Naive thymus-derived CD4-positive, alpha-beta T cell (primary cell): Measurements from ENCODE around the gene GABPB1. TPM values are rescaled to one million over a fixed set of nuclear protein-coding genes. Genes with fewer than 3 reads are reported as not detected.

Experiments used
- ATAC-seq: fragments of 150-1000 bp; cut with Tn5 transposase; 2 replicates; pipeline ENCODE4 v1.10.0; 2021; ENCODE audit warnings: mild to moderate bottlenecking, moderate library complexity
- CTCF ChIA-PET: fragments of 350-600 bp; sonication (Branson Sonifier 250); formaldehyde crosslinking; loops from one replicate; lab custom pipeline; 2021; ENCODE audit warnings: antibody characterized with exemption; lab: Charles Lee
- POLR2A ChIA-PET: fragments of 350-600 bp; sonication (Branson Sonifier 250); formaldehyde crosslinking; loops from one replicate; lab custom pipeline; 2021; ENCODE audit warnings: antibody characterized with exemption, inconsistent platforms; lab: Charles Lee
- DNase-seq, 9 donors: peaks; one replicate each; pipeline versions ENCODE4 v3.0.0 to v3.0.0-alpha.2; 2020 to 2022; ENCODE audit warnings: mixed read lengths in 1 of 9
- H3K27ac ChIP-seq: one replicate; pipeline ENCODE4 v1.7.0; 2013; ENCODE audit warnings: mild to moderate bottlenecking, low read depth, low read length, moderate library complexity
- H3K27me3 ChIP-seq, 2 donors: one replicate each; pipeline ENCODE4 v1.7.0; 2013; ENCODE audit warnings: low read length in 2 of 2, mild to moderate bottlenecking in 2 of 2, moderate library complexity in 2 of 2; ENCODE audit not compliant: control insufficient read depth in 2 of 2, insufficient read depth in 2 of 2
- H3K36me3 ChIP-seq, 3 experiments: 1 replicate in 2 of 3; 2 replicates in 1 of 3; pipeline ENCODE4 v1.7.0; 2013; ENCODE audit warnings: low read length in 3 of 3, mild to moderate bottlenecking in 3 of 3, moderate library complexity in 1 of 3; ENCODE audit not compliant: insufficient read depth in 3 of 3, control insufficient read depth in 2 of 3
- H3K4me1 ChIP-seq, 2 donors: one replicate each; pipeline ENCODE4 v1.7.0; 2013; ENCODE audit warnings: low read length in 2 of 2, mild to moderate bottlenecking in 2 of 2, moderate library complexity in 1 of 2; ENCODE audit not compliant: control insufficient read depth in 2 of 2, insufficient read depth in 2 of 2
- H3K4me3 ChIP-seq: 2 replicates; pipeline ENCODE4 v1.7.0; 2013; ENCODE audit warnings: mild to moderate bottlenecking, low read length
- H3K9me3 ChIP-seq, 3 experiments: 1 replicate in 2 of 3; 2 replicates in 1 of 3; pipeline ENCODE4 v1.7.0; 2013; ENCODE audit warnings: low read length in 3 of 3; ENCODE audit not compliant: control insufficient read depth in 2 of 3
- H3K27ac Mint-ChIP-seq, 9 donors: one replicate each; pipeline ENCODE4 v1.8.0; 2020 to 2022; ENCODE audit warnings: mixed read lengths in 9 of 9, mild to moderate bottlenecking in 8 of 9, moderate library complexity in 5 of 9, inconsistent platforms in 2 of 9
- H3K27me3 Mint-ChIP-seq, 5 donors: one replicate each; pipeline ENCODE4 v1.8.0; 2021 to 2022; ENCODE audit warnings: mixed read lengths in 5 of 5, mild to moderate bottlenecking in 1 of 5
- H3K36me3 Mint-ChIP-seq, 5 donors: one replicate each; pipeline ENCODE4 v1.8.0; 2020 to 2022; ENCODE audit warnings: mixed read lengths in 5 of 5, mild to moderate bottlenecking in 3 of 5, inconsistent platforms in 1 of 5
- H3K4me1 Mint-ChIP-seq, 7 donors: one replicate each; pipeline ENCODE4 v1.8.0; 2020 to 2022; ENCODE audit warnings: mixed read lengths in 7 of 7, mild to moderate bottlenecking in 3 of 7, inconsistent platforms in 1 of 7
- H3K4me3 Mint-ChIP-seq, 10 donors: one replicate each; pipeline ENCODE4 v1.8.0; 2020 to 2022; ENCODE audit warnings: mild to moderate bottlenecking in 10 of 10, mixed read lengths in 10 of 10, moderate library complexity in 6 of 10, inconsistent platforms in 2 of 10
- H3K9me3 Mint-ChIP-seq, 11 donors: one replicate each; pipeline ENCODE4 v1.8.0; 2020 to 2022; ENCODE audit warnings: mixed read lengths in 11 of 11, mild to moderate bottlenecking in 4 of 11, inconsistent platforms in 1 of 11, moderate library complexity in 1 of 11
- intact Hi-C, 2 donors: fragments of 100-400 bp; cut with micrococcal nuclease; formaldehyde crosslinking; loops; one replicate each; pipeline ENCODE4 v1.15.1; 2023
- polyA plus RNA-seq, 2 donors: library from polyadenylated mRNA; unstranded; fragments of 300-500 nt; fragmentation: Illumina TruSeq; gene quantifications; one replicate each; pipeline ENCODE4 v1.2.3, GENCODE V29; 2021
- total RNA-seq, 6 experiments: library from RNA in 5 of 6; stranded (reverse) in 5 of 6; gene quantifications; 1 replicate in 5 of 6; 2 replicates in 1 of 6; pipeline ENCODE4 v1.2.3 and lab custom pipeline; 2021 to 2026

Gene GABPB1
- total and polyA plus RNA-seq, 7 experiments from 2014 or later = 14.7 to 42.7 (median 20.1) TPM

DNA sequence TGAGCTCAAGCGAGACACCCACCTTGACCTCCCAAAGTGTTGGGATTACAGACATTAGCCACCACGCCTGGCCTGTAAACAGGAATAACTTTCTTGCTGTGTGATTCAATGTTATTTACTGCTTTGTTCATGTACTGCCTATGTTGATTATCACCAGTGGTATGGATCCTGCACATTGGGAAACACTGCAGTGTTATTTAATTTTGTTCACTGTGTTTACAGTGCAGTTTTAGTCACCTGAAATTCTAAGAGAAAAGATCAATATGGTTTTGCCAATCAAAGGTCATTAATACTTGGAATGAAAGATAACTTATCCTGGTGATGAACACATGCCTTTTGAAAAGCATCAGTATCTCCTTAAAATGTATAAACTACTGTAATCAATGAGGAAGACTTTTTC, 8.6 kb upstream of the GABPB1 start:
- no peaks in the 10 kb centered on the region for H3K27me3 Mint-ChIP-seq
- peaks cover 0 to 10% of the 10 kb centered on the region in 2 donors for H3K4me1 ChIP-seq
- intact Hi-C loops = no loop called here
- peaks cover 0 to 1% (median 0%) of the 10 kb centered on the region in 11 donors for H3K9me3 Mint-ChIP-seq
- no peak overlapping the region for H3K27ac ChIP-seq
- no peaks in the 10 kb centered on the region for H3K9me3 ChIP-seq
- POLR2A ChIA-PET = interaction anchor here (0.7 kb wide), 1 partner anchor 11 kb away, joined by 3 read pairs; no protein-coding TSS in a partner anchor
- peaks cover 5 to 60% (median 46%) of the 10 kb centered on the region in 7 donors for H3K4me1 Mint-ChIP-seq
- peak overlapping the region in 3 of 9 donors; percentile 21 to 69 (median 56) for H3K27ac Mint-ChIP-seq
- DNase-seq (no peak), ATAC-seq (no peak)
- no peak overlapping the region for H3K4me3 ChIP-seq
- CTCF ChIA-PET = interaction anchor here (0.6 kb wide), 1 partner anchor 1039 kb away, joined by 3 read pairs; no protein-coding TSS in a partner anchor
- peaks cover 0 to 15% (median 0%) of the 10 kb centered on the region in 3 experiments for H3K36me3 ChIP-seq
- peaks cover 4 to 36% (median 22%) of the 10 kb centered on the region in 5 donors for H3K36me3 Mint-ChIP-seq
- no peak overlapping the region for H3K4me3 Mint-ChIP-seq
- no peaks in the 10 kb centered on the region for H3K27me3 ChIP-seq

DNA sequence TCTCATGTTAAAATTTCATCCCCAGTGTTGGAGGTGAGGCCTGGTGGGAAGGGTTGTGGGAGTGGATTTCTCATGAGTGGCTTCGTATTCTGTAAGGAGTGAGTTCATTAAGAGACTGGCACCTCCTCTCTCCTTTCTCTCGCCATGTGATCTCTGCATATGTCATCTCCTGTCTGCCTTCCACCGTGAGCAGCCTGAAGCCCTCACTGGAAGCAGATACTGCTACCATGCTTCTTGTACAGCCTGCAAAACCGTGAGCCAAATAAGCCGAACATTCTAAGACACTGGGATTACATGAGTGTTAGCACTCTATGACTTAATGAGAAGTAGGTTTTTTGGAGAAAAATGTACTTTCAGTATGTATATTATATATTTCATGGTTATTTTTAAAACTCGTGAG, 6.8 kb upstream of the GABPB1 start:
- H3K4me1 ChIP-seq = peaks cover 11 to 22% of the 10 kb centered on the region in 2 donors
- CTCF ChIA-PET = no interaction called here
- no peaks in the 10 kb centered on the region for H3K9me3 ChIP-seq
- ATAC-seq = no peak
- no peak for DNase-seq
- H3K36me3 Mint-ChIP-seq = peaks cover 7 to 46% (median 27%) of the 10 kb centered on the region in 5 donors
- intact Hi-C loops = no loop called here
- H3K9me3 Mint-ChIP-seq = peaks cover 0 to 1% (median 0%) of the 10 kb centered on the region in 11 donors
- POLR2A ChIA-PET = no interaction called here
- peak overlapping the region in 5 of 9 donors; percentile 7 to 67 (median 53) for H3K27ac Mint-ChIP-seq
- H3K27ac ChIP-seq = no peak overlapping the region
- H3K4me3 ChIP-seq = no peak overlapping the region
- peaks cover 0 to 15% (median 0%) of the 10 kb centered on the region in 3 experiments for H3K36me3 ChIP-seq
- H3K27me3 ChIP-seq = no peaks in the 10 kb centered on the region
- no peaks in the 10 kb centered on the region for H3K27me3 Mint-ChIP-seq
- H3K4me3 Mint-ChIP-seq = peak overlapping the region in 2 of 10 donors; percentile 9 to 57
- H3K4me1 Mint-ChIP-seq = peaks cover 17 to 74% (median 57%) of the 10 kb centered on the region in 7 donors

DNA sequence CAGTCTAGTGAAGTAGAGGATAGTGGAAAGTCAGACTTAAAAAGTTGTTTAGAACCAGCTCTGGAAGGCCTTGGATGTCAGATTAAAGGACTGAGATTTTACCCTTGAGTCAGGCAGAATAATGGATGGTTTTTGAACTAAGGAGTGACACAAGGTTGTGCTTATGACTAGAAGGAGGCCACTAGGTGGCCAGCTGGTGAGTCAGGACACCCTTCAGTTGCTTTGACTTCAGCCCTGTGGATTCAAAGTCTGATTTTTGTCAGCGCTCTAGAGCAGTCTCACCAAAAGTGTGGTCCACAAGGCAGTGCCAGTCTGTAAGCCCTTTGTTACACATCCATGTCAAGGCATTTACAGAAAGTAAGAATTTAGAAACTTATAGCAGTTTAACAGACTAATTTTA, 3.8 kb upstream of the GABPB1 start:
- Histone ChIP-seq H3K27me3 (no peaks in the 10 kb centered on the region), H3K9me3 (no peaks in the 10 kb centered on the region), H3K27ac (no peak overlapping the region), H3K4me3 (no peak overlapping the region), H3K36me3 (peaks cover 0 to 28% (median 0%) of the 10 kb centered on the region in 3 experiments), H3K4me1 (peaks cover 23 to 27% of the 10 kb centered on the region in 2 donors)
- intact Hi-C loops = loop anchor here (10.0 kb wide), 3 partner anchors 206 to 1394 kb away; partner anchors contain the start of genes SHC4 (in 1 of the 2) and SPPL2A (in 1 of the 2)
- H3K4me3 Mint-ChIP-seq = peak overlapping the region in 2 of 10 donors; percentile 9 to 87
- H3K9me3 Mint-ChIP-seq = peaks cover 0 to 15% (median 0%) of the 10 kb centered on the region in 11 donors
- ATAC-seq = no peak
- peaks cover 7 to 39% (median 36%) of the 10 kb centered on the region in 5 donors for H3K36me3 Mint-ChIP-seq
- peaks cover 0 to 8% (median 0%) of the 10 kb centered on the region in 5 donors for H3K27me3 Mint-ChIP-seq
- peak overlapping the region in 2 of 9 donors; percentile 32 to 71 for H3K27ac Mint-ChIP-seq
- ChIA-PET CTCF (no interaction called here), POLR2A (interaction anchor here (0.9 to 9.1 kb wide), 2 partner anchors 30 to 64 kb away, joined by 3 to 115 read pairs; partner anchors contain the start of gene USP8)
- H3K4me1 Mint-ChIP-seq = peaks cover 22 to 80% (median 58%) of the 10 kb centered on the region in 7 donors
- no peak for DNase-seq

DNA sequence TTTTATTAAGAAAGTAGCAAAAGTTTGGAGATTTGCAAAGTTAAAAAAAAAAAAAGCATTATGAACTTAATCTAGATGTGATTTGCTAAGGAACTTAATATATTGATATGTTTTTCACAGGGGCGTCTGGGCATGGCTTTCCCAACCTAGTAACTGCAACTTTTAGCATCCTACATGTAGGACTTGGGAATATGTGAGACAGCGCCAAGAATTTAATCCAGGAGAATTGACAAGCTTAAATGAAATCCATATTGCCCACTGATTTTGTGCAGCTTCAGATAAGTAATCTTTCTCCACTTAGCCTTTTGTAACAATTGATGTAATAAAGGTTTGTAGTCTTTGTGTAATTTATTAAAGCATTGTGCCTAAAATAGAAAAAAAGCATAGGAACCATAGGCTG, 982 bp upstream of the GABPB1 start:
- ChIA-PET CTCF (no interaction called here), POLR2A (interaction anchor here (0.6 to 9.1 kb wide), 18 partner anchors 9 to 1550 kb away, joined by 3 to 115 read pairs (median 6); partner anchors contain the start of genes CEP152, COPS2, DTWD1 and EID1)
- DNase-seq (no peak), ATAC-seq (no peak)
- peaks cover 38 to 39% of the 10 kb centered on the region in 2 donors for H3K4me1 ChIP-seq
- H3K27me3 ChIP-seq = no peaks in the 10 kb centered on the region
- no peaks in the 10 kb centered on the region for H3K9me3 ChIP-seq
- Mint-ChIP-seq H3K4me1 (peaks cover 29 to 71% (median 54%) of the 10 kb centered on the region in 7 donors), H3K4me3 (peak overlapping the region; percentile 83 to 99 (median 98)), H3K36me3 (peaks cover 3 to 44% (median 27%) of the 10 kb centered on the region in 5 donors), H3K9me3 (peaks cover 0 to 22% (median 0%) of the 10 kb centered on the region in 11 donors), H3K27me3 (peaks cover 0 to 12% (median 0%) of the 10 kb centered on the region in 5 donors), H3K27ac (peak overlapping the region; percentile 98 to 100 (median 99))
- peak overlapping the region; percentile 97 for H3K27ac ChIP-seq
- peak overlapping the region; percentile 83 for H3K4me3 ChIP-seq
- intact Hi-C loops = loop anchor here (1.0 to 10.0 kb wide), 10 partner anchors 37 to 1391 kb away; partner anchors contain the start of genes FAM227B (in 2 of the 2), AP4E1 (in 1 of the 2), DTWD1 (in 1 of the 2) and SHC4 (in 1 of the 2)
- peaks cover 0 to 24% (median 0%) of the 10 kb centered on the region in 3 experiments for H3K36me3 ChIP-seq

DNA sequence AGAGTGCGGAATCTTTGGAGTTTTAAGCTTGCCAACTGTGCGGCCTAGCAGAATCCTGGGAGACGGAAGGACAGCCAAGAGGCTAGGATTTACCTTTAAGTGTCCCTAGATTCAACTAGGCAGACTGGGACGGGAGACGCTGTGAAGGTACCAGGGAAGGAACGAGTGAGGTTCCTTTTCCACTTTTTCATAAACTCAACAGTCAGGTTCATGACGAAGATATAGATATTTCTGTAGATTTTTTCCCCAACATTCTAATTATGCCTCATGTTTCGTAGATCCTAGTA, 564 bp upstream of the GABPB1 start:
- no peaks in the 10 kb centered on the region for H3K9me3 ChIP-seq
- peaks cover 3 to 41% (median 24%) of the 10 kb centered on the region in 5 donors for H3K36me3 Mint-ChIP-seq
- no peaks in the 10 kb centered on the region for H3K27me3 ChIP-seq
- H3K4me3 Mint-ChIP-seq = peak overlapping the region; percentile 83 to 99 (median 98)
- peaks cover 0 to 22% (median 0%) of the 10 kb centered on the region in 11 donors for H3K9me3 Mint-ChIP-seq
- intact Hi-C loops = loop anchor here (1.0 to 10.0 kb wide), 10 partner anchors 37 to 1391 kb away; partner anchors contain the start of genes FAM227B (in 2 of the 2), AP4E1 (in 1 of the 2), DTWD1 (in 1 of the 2) and SHC4 (in 1 of the 2)
- H3K4me1 Mint-ChIP-seq = peaks cover 33 to 71% (median 55%) of the 10 kb centered on the region in 7 donors
- ATAC-seq = no peak
- peaks cover 0 to 21% (median 0%) of the 10 kb centered on the region in 3 experiments for H3K36me3 ChIP-seq
- H3K27me3 Mint-ChIP-seq = peaks cover 0 to 12% (median 0%) of the 10 kb centered on the region in 5 donors
- ChIA-PET POLR2A (interaction anchor here (0.5 to 9.1 kb wide), 24 partner anchors 8 to 1549 kb away, joined by 3 to 115 read pairs (median 4); partner anchors contain the start of genes CEP152, COPS2, DTWD1 and EID1), CTCF (interaction anchor here (1.0 kb wide), 1 partner anchor 69 kb away, joined by 4 read pairs; the partner anchor contains the start of gene USP8)
- peak overlapping the region; percentile 83 for H3K4me3 ChIP-seq
- peak overlapping the region; percentile 97 for H3K27ac ChIP-seq
- peaks cover 40 to 42% of the 10 kb centered on the region in 2 donors for H3K4me1 ChIP-seq
- DNase-seq = no peak
- peak overlapping the region; percentile 98 to 100 (median 99) for H3K27ac Mint-ChIP-seq
